Kidney tubule cell (primary cell): ENCODE results near the gene C11orf21.

Source experiments
- DNase-seq: peaks from one replicate; pipeline ENCODE4 v3.0.0-alpha.2; 2018; ENCODE audit warnings: low spot score

The C11orf21 gene

DNA sequence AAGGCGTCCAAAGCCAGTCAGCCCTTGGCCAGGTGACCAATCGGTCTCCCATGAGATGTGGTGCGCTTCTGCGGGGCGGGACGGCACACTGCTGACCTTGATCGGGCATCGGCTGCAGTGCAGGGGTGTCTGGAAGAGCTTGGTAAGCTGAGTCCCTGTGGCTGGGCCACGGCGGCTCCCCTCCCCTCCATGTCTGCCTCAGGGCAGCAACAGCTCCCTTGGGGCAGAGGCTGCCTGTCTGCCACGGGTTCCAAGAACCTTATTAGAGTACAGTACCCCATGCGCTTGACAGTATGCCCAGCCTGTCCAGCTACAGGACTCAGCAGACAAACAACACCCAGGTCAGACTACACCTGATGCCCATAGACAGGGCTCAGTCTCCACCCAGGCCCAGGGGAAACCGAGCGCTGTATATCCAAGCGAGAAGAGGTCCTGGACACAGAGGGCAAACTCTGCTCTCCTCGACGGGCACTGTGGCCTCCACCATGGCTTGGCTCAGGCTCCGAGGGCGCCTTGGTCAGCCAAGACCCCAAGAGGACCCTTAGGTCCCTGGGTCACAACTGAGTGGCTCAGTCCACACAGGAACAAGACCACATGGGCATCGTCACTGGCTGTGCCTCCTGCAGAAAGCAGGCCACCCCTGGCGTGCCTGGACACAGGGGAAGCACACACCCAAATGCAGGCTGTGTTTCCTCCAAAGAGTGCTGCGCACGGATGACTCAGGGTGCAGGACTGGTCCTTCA, 19.0 kb upstream of the C11orf21 start:
- DNase-seq, result no peak

- no peak for DNase-seq
These were observed 18.2 kb upstream of the C11orf21 start for GRCh38 chr11:2319791-2320472.

- no peak for DNase-seq
These were observed 17.0 kb upstream of the C11orf21 start for GRCh38 chr11:2318707-2319106.

DNA sequence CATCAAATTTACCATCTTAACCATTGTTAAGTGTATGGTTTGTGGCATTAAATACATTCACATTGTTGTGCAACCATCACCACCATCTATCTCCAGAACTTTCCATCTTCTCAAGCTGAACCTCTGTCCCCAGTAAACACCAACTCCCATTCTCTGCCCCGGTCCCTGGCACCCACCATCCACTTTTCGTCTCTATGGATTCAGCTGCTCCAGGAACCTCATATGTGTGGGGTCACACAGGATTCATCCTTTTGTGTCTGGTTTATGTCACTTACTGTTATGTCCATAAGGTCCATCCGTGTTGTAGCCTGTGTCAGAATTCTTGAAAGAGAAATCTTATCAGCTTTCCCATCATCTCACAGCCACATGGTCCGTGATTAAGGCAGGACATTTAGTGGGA, 16.4 kb upstream of the C11orf21 start:
- no peak for DNase-seq

DNA sequence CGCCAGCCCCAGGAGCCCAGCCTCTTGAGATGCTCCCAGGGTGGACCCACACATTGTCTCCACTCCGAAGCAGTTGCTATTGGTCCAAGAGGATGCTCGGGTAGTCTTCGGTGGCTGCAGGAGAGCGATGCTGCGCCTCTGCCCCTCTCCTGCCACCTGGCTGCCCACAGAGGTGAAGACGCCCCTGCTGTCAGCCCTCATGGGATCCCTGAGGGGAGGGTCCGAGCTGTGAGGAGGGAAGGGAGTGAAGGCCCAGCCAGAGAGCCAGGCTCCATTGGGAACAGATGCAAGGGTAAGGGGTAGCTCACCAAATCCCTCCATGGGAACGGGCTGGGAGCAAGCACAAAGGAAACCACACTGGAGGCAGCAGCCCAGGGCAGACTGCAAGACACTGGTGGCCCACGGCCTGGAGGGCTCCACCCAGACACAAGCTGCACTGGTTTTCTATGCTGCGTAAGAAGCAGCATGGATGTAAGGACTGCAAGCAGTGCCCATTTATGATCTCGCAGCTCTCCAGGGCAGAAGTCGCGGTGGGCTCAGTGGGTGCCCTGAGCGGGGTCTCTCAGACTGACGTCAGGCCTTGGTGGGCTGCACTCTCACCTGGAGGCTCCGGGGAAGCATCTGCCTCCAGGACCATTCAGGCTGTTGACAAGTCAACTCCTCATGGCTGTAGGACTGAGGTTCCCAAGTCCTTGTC, 15.8 kb upstream of the C11orf21 start:
- no peak for DNase-seq

DNA sequence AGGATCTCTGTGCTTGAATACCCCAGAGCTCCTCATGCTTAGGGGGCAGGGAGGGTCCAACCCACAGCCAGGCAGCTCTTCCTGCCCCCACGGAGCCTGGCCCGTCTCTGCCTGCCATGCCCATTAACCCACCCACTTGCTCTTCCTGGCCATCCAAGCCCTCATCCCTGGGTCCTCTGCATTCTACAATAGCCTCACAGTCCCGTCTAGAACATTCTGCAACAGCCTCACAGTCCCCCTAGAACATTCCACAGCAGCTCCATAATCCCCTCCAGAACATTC, 15.2 kb upstream of the C11orf21 start:
- no peak for DNase-seq

DNA sequence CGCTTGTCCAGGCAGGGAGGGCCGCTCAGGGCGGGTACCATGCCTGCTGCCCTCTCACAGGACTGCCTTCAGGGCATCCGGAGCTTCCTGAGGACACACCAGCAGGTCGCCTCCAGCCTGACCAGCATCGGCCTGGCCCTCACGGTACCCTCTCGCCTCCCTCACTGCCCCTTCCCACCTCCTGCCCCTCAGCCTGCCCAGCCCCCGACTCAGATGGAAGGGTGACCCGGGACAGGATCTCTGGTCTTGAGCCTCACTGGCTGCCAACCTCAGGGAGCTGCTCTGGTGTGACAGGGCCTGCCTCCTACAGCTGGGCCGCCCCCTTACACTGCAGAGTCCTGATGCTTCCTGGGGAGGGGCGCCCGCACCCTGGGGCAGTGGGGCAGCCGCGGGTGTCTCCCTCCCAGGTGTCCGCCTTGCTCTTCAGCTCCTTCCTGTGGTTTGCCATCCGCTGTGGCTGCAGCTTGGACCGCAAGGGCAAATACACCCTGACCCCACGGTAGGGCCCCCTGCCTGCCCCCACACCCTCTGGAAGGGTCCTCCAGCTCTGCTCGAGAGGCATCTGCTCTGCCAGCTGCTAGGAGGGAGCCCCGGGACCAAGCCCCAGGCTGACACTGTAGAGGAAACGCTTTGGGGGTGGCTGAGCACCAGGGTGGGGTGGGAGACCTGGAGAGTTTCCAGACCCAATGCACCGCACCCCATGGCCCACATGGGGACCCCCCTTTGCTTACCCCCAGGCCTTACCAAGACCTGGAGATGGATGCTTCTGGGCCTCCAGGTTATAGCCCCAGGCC, 14.6 kb upstream of the C11orf21 start:
- DNase-seq, result no peak

GRCh38 chr11:2315395-2316168, 13.9 kb upstream of the C11orf21 start:
- no peak for DNase-seq

- DNase-seq, result no peak
These were observed 13.0 kb upstream of the C11orf21 start for GRCh38 chr11:2314525-2315394.

- DNase-seq, result no peak
These were observed 12.4 kb upstream of the C11orf21 start for GRCh38 chr11:2314136-2314524.

DNA sequence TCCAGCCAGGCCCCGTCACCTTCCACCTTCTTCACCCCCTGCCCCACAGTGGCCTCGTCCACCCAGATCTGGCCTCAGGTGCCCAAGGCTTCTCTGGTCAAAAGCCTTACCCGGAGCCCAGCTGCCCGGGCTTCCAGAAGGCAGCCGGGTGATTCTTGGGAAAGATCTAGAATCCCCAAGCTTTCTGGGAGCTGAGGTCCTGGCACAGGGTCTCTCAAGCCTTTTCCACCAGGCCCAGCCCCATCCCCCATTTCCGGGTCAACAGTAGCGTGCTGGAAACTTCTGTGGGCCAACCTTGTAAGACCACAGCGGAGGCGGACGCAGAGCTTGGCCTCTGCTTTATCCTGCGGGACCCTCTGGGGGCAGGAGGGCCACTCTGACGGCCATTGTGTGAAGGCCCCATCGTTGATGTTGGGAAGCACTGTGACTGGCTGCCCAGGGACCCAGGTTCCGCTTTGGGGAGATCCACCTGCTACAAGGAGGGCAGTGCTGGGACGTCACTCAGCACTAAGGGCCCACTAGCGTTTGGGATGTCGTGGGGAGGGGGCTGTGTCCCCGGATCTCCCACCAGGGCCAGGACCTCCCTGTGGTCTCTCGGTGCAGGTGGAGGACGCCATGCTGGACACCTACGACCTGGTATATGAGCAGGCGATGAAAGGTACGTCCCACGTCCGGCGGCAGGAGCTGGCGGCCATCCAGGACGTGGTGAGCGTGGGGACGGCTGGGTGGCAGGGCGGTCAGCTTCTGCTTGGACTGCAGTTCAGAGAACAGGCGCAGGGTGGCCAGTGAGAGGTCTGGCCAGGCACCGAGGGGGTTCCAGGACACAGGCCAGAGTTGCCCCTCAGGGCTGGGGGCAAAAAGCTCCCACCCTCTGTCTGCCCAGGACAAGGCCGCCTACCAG, 11.6 kb upstream of the C11orf21 start:
- no peak for DNase-seq

- DNase-seq, result peak; percentile 46
These were observed 10.7 kb upstream of the C11orf21 start for GRCh38 chr11:2312232-2313042.

DNA sequence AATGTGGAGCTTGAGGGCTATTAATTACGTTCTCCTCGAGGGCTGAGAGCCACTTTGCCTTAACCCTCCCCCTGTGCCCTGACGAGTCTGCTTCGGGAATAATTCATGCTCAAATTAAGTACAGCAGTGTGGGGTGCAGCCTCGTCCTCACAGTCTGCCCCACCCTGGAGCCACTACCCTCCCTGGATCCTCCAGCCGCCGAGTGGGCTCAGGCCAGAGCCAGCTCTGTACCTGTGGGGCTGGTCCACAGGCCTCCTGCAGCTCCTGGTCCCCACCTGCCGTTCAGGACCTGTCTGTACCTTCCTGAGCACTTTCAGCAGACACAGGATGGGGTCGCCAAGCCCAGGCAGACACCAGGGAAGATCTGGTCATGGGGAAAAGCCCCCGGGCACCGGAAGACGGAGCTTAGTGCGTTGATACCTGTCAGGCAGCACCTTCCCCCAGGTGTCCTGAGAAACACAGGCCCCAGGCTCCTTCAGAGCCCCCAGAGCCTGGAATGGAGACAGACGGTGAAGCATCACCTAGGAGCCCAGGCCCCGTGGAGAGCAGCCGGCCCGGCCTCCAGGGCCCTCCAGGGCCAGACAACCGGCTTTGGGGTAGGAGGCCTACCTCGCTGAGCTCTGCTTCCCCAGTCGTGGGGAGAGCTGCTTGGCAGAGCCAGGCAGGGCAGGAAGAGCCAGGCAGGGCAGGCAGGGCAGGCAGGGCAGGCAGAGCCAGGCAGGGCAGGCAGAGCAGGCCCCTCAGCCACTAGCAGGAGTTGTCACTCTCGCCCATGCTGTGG, 9.8 kb upstream of the C11orf21 start:
- DNase-seq, result no peak

- no peak for DNase-seq
These were observed 9.2 kb upstream of the C11orf21 start for GRCh38 chr11:2310786-2311352.

DNA sequence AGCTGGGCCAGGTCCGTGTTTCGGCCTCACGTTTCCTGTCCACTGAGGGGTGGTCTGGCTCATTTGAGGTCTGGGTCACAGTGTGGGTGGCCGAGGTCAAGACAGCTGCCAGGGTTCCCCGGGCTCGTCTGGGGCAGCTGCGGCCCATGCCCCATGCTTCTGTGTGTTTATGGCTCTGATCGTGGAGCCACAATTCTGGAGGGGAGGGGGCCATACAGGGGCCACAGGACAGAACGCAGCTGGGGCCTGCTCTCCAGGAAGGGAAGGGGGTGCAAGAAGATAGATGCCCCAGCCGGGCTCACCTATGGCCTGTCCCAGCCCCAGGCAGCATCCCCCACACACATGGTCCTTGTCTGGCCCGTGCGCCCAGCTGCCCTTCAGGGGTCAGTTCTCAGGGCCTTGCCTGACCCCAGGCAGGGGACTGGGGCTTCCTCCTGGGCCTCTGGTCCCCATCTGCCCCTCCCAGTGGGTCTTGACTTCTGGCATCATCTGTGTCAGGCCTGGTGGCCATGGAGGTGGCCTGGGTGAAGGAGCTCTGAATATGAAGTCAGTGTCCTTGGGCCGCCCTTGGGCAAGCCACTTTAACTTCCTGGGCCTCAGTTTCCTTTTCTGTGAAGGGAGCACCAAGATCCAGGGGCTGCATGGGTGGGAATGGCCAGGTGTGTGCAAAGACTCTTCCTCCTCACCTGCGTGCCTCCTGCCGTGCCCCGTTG, 8.5 kb upstream of the C11orf21 start:
- no peak for DNase-seq

GRCh38 chr11:2309251-2310072, 7.7 kb upstream of the C11orf21 start:
- DNase-seq, result no peak
